Activated B cell treated with CpG ODN at 0.5 μM for 24 hours (primary cell): ENCODE results near the gene SCLT1. TPM values are rescaled to one million over a fixed set of nuclear protein-coding genes. Genes with fewer than 3 reads are reported as not detected.
A peak's percentile ranks its signal among the peaks of the same experiment; 100 is the strongest.

Experiments used
- ATAC-seq: fragments of 200-7000 bp; cut with Tn5 transposase; one replicate; pipeline ENCODE4 v1.10.0; 2021; ENCODE audit warnings: low read depth, mild to moderate bottlenecking, moderate library complexity
- CTCF ChIA-PET: fragments of 350-600 bp; sonication (Branson Sonifier 250); formaldehyde crosslinking; loops from one replicate; lab custom pipeline; 2021; ENCODE audit warnings: antibody characterized with exemption; lab: Charles Lee
- POLR2A ChIA-PET: fragments of 350-600 bp; sonication (Branson Sonifier 250); formaldehyde crosslinking; loops from one replicate; lab custom pipeline; 2021; ENCODE audit warnings: antibody characterized with exemption; lab: Charles Lee
- DNase-seq: peaks from one replicate; pipeline ENCODE4 v3.0.0; 2022
- H3K27ac Mint-ChIP-seq: one replicate; pipeline ENCODE4 v1.8.0; 2020; ENCODE audit warnings: mixed read lengths
- H3K27me3 Mint-ChIP-seq: one replicate; pipeline ENCODE4 v1.8.0; 2021; ENCODE audit warnings: mixed read lengths
- H3K36me3 Mint-ChIP-seq: one replicate; pipeline ENCODE4 v1.8.0; 2021; ENCODE audit warnings: low read depth, mixed read lengths
- H3K4me1 Mint-ChIP-seq: one replicate; pipeline ENCODE4 v1.8.0; 2021; ENCODE audit warnings: mixed read lengths
- H3K4me3 Mint-ChIP-seq: one replicate; pipeline ENCODE4 v1.8.0; 2020; ENCODE audit warnings: mild to moderate bottlenecking, mixed read lengths
- H3K9me3 Mint-ChIP-seq: one replicate; pipeline ENCODE4 v1.8.0; 2020; ENCODE audit warnings: mixed read lengths
- CTCF ChIP-seq: fragments of 200-600 bp; IDR thresholded peaks from one replicate; pipeline ENCODE4 v1.8.0; 2022; ENCODE audit warnings: antibody characterized with exemption, mild to moderate bottlenecking
- intact Hi-C: fragments of 100-400 bp; cut with micrococcal nuclease; formaldehyde crosslinking; loops from one replicate; pipeline ENCODE4 v1.15.1; 2024
- total RNA-seq: library from RNA; stranded (reverse); gene quantifications from 2 replicates; pipeline ENCODE4 v1.2.3, GENCODE V29; 2022

Gene SCLT1
- total RNA-seq, 1 donor from 2014 or later: 24.5 TPM

DNA sequence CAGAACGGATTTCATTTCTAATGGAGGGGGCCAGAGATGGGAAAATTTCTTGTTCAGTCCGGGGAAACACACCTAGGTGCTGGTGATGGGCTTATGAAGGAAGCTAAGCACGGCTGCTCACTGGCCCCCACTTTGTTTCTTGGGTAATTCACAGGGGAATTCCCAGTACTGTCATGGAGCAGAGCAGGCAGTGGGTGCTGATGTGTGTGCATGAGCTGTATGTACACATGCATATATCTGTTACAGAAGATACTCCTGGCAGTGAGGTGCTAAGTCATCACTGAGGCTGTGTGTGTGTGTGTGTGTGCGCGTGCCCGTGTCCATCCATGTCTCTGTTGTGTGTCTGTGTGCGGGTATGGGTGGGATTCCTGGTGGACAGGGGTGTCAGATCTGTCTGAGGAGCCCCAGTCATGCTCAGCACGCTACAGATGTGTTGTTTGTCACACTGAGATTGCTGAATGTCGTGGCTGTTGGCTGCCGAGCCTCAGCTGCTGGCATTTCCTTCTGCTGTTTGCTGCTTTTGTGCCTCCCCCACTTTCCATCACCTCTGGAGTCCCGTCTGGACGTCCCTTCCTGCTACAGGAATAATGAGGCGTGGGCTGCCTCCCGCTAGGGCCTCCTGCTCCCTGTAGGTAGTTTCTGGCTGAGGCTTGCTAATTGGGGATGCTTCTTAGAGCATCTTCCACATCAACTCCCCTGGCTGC is 230.6 kb downstream of the SCLT1 start:
- Mint-ChIP-seq H3K27me3 (no peaks in the 10 kb centered on the region), H3K4me3 (peak overlapping the region; percentile 29), H3K36me3 (peaks cover 83% of the 10 kb centered on the region), H3K9me3 (no peaks in the 10 kb centered on the region), H3K27ac (peak overlapping the region; percentile 62), H3K4me1 (peaks cover 37% of the 10 kb centered on the region)
- TF ChIP-seq CTCF: no peak
- ATAC-seq (peak; percentile 72), DNase-seq (no peak)
- intact Hi-C loops: loop anchor here (1.0 to 5.0 kb wide), 8 partner anchors 35 to 671 kb away; partner anchors contain the start of genes JADE1 and PGRMC2
- ChIA-PET POLR2A (interaction anchor here (0.6 to 0.8 kb wide), 2 partner anchors 42 to 51 kb away, joined by 3 read pairs; no protein-coding TSS in a partner anchor), CTCF (interaction anchor here (0.7 to 2.5 kb wide), 12 partner anchors 9 to 670 kb away, joined by 3 to 14 read pairs (median 3); no protein-coding TSS in a partner anchor)

- Mint-ChIP-seq H3K4me3 (peak overlapping the region; percentile 33), H3K36me3 (peaks cover 87% of the 10 kb centered on the region), H3K27ac (peak overlapping the region; percentile 67), H3K27me3 (no peaks in the 10 kb centered on the region), H3K4me1 (peaks cover 37% of the 10 kb centered on the region), H3K9me3 (no peaks in the 10 kb centered on the region)
- TF ChIP-seq CTCF: no peak
- ATAC-seq: peak; percentile 20
- no peak for DNase-seq
- ChIA-PET CTCF (interaction anchor here (0.7 to 2.5 kb wide), 8 partner anchors 8 to 670 kb away, joined by 3 to 14 read pairs (median 4); no protein-coding TSS in a partner anchor), POLR2A (interaction anchor here (0.8 kb wide), 1 partner anchor 50 kb away, joined by 3 read pairs; no protein-coding TSS in a partner anchor)
- intact Hi-C loops: loop anchor here (2.0 to 5.0 kb wide), 3 partner anchors 35 to 575 kb away; partner anchors contain the start of gene PGRMC2
Observed at GRCh38 chr4:128861856-128862518, 231.4 kb downstream of the SCLT1 start.

- Mint-ChIP-seq H3K36me3 (peaks cover 89% of the 10 kb centered on the region), H3K27ac (peak overlapping the region; percentile 64), H3K4me1 (peaks cover 38% of the 10 kb centered on the region), H3K27me3 (no peaks in the 10 kb centered on the region), H3K9me3 (no peaks in the 10 kb centered on the region), H3K4me3 (no peak overlapping the region)
- no peak for TF ChIP-seq CTCF
- POLR2A ChIA-PET: no interaction called here
- DNase-seq (no peak), ATAC-seq (no peak)
- intact Hi-C loops: loop anchor here (5.0 kb wide), 2 partner anchors 33 to 573 kb away; partner anchors contain the start of gene PGRMC2
- CTCF ChIA-PET: no interaction called here
Observed at GRCh38 chr4:128859887-128860677, 233.3 kb downstream of the SCLT1 start.

GRCh38 chr4:128858879-128859671 is 234.3 kb downstream of the SCLT1 start:
- Mint-ChIP-seq H3K4me1 (peaks cover 43% of the 10 kb centered on the region), H3K27me3 (no peaks in the 10 kb centered on the region), H3K27ac (peak overlapping the region; percentile 20), H3K36me3 (peaks cover 88% of the 10 kb centered on the region), H3K9me3 (no peaks in the 10 kb centered on the region), H3K4me3 (no peak overlapping the region)
- intact Hi-C loops: no loop called here
- DNase-seq (no peak), ATAC-seq (no peak)
- no peak for TF ChIP-seq CTCF
- ChIA-PET POLR2A (no interaction called here), CTCF (no interaction called here)
